ENCODE data around the gene ST3GAL2. TPM values are rescaled to one million over a fixed set of nuclear protein-coding genes. Genes with fewer than 3 reads are reported as not detected.
"Not testable (repeated sequence)": the region's sequence is repeated elsewhere in the genome, so short reads cannot be mapped to it uniquely, and the experiment has no call there.

Gene ST3GAL2
- polyA plus RNA-seq, 3 donors = 28.2 to 29.7 (median 28.5) TPM

DNA sequence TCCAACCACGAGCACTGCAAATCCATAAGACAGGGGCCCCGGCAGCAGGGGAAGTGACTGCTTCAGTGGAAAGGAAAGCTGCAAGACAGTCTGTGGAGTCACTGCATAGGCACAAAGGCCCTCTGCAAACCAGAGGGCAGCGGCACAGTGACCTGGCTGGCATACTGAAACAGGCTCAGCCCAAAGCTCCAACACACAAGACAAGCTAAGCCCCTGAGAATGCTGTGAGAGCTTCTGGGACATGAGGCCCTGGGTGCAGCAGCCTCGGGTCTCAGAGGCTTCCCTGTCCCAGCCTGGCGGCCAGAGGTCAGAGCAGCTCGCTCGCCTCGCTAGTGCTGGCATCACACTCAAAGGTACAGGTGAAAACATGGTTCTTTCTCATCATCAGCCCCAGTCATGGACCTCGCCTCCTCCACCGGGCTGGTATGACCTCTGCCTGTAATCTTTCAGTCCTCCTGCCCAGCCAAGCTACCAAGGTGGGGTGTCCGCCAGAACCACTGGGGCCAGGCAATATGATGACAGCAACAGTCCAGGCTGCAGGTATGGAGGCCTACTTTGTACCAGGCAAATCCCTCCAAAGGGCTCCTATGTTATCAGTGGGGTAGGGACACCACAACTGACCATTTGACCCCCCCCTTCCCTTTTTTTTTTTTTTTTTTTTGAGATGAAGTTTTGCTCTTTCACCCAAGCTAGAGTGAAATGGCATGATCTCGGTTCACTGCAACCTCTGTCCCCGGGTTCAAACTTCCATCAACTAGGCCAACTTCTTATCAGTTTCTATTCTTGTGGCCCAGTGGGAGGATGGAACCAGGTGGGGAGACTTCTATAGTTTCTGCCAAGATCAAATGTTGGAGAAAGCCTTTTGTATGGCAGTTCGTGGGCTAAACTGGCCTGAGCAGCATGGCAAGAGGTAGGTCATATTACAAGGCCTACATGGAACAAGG is 19.2 kb downstream of the ST3GAL2 start:
- no peak for DNase-seq

GRCh38 chr16:70418993-70419318 is 19.9 kb downstream of the ST3GAL2 start:
- DNase-seq = no peak

- no peak for DNase-seq
These were observed 20.5 kb downstream of the ST3GAL2 start for GRCh38 chr16:70418274-70418992.

GRCh38 chr16:70417661-70418060 is 21.2 kb downstream of the ST3GAL2 start:
- DNase-seq = no peak

DNA sequence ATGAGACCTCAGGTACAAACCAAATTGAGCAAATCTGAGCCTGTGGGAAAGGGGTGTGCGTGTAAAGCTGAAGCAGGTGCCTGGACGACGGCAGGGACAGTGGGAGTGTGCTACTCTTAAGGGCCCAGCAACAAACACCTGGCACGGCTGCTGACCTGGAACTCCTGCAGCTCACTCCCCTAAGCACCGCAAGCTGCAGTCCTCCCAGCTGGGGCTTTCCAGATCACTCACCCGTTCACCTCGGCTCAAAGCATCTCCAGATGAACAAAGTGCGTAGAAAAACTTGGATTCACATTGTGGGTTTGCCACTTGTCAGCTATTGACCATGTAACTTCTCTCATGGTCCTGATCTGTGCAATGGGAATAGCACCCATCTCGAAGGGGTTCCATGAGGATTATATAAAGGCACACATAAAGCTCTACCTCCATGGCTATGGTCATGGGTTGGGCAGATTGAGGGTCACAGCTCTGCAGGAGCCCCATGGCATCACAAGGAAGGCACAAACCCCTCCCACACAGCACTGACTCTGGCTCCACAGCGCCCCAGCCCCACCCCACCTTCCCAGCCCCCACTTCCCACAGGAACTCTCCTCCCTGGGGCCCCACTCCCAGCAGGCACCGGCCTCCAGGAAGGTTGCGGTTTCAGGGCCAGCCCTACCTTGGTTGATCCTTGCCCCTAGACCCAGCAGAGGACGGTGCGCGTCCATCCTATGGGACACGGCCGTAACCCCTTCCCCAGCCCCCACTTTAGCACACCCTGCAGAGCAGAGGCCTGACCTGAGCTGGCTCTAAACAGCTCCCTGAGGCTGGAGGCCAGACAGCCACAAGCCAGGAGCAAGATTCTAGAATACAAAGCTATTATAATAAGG is 21.9 kb downstream of the ST3GAL2 start:
- no peak for DNase-seq

GRCh38 chr16:70413572-70413971 is 25.3 kb downstream of the ST3GAL2 start:
- not testable (repeated sequence) for DNase-seq

DNA sequence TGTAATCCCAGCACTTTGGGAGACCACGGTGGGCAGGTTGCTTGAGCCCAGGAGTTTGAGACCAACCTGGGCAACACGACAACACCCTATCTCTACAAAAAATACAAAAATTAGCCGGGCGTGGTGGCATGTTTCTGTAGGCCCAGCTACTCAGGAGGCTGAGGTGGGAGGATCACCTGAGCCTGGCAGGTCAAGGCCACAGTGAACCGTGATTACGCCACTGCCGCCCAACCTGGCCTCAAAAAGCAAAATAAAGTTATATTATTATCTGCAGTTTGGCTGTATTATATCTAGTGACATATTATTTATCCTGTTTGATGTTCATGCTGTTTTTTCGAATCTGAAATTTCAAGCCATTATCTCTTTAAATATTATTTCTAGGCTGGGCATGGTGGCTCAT is 26.5 kb downstream of the ST3GAL2 start:
- DNase-seq = no peak

DNA sequence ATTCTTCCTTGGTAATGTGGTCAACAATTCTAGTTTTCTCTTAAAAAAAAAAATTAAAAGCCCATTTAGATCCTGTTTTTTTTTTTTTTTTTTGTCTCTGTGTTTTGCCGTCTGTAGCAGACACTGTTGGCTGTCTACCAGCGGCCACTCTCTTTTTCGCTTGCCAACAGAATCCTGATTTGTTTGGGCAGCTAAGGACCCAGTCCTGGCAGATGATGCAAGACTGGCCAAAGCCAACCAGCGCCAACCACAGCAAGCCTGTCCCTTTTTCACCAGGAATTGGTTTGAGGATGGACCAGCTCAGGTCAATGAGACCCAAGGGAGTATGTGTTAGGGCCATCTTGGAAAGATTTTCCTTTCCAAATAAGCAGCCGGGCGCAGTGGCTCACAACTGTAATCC is 28.2 kb downstream of the ST3GAL2 start:
- DNase-seq = no peak

DNA sequence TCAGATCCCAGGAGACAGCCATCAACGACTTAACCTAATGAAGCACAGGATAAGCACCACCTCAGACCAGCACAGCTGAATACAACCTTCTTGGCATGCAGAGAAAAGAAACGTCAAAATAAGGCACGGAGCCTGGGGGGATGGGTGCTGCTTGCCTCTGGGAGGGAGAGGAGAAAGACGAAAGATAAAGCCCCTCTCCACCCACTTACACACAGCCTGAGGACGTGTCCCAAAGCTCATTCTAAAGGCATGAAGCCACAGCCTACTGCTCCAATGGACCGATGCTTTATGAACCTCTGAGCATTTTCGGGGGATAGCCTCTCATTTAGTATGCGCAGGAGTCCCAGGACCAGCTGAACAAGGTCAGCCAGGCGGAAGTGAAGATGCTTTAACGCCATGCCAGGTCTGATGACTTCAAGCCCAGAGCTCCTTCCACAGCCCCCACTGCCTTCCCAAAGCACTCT is 31.1 kb downstream of the ST3GAL2 start:
- no peak for DNase-seq

GRCh38 chr16:70406104-70406503 is 32.8 kb downstream of the ST3GAL2 start:
- not testable (repeated sequence) for DNase-seq

DNA sequence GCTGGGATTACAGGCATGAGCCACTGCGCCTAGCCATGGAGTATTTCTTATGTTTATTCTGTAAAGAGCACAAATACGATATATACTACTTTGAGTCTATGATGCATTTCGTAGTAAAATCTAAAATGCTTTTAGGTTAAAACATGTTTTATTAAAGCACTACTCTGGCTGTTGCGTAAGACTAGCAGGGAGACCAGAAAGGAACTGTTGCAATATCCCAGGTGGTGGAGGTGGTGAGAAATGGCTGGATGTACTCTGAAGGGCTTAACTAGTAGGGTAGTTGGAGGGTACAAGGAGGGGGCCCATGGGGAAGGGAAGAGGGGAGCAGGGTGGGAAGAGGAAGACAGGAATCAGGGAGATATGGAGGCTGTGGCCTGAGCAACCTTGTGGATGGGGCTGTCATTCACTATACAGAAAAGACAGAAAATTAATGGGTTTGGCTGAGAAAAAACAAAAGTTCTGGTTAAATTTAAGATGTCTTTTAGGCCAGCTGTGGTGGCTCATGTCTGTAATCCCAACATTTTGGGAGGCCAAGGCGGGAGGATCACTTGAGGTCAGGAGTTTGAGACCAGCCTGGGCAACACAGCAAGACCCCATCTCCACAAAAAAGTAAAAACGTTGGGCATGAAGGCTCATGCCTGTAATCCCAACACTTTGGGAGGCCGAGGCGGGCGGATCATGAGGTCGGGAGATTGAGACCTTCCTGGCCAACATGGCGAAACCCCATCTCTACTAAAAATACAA is 35.8 kb downstream of the ST3GAL2 start:
- no peak for DNase-seq

DNA sequence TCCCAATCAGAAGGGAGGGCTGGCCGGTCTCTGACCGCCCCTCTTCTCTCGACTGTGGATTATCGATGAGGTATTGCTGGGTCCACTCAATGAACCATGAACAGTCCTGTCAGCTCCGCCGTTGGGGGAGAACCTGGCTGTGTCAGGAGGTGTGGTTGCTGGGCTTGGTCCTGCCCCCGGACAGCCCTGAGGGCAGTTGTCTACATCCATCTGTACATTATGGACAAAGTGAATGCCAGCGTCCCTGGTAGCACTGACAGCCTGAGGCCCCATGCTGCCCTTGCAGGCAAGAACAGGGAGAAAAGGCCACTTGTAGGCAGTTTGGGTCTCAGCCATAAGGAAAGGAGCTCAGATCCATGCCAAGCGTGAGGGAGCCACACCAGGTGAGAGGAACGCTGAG is 38.9 kb downstream of the ST3GAL2 start:
- DNase-seq = no peak

- no peak for DNase-seq
These were observed 39.5 kb downstream of the ST3GAL2 start for GRCh38 chr16:70399381-70399780.

DNA sequence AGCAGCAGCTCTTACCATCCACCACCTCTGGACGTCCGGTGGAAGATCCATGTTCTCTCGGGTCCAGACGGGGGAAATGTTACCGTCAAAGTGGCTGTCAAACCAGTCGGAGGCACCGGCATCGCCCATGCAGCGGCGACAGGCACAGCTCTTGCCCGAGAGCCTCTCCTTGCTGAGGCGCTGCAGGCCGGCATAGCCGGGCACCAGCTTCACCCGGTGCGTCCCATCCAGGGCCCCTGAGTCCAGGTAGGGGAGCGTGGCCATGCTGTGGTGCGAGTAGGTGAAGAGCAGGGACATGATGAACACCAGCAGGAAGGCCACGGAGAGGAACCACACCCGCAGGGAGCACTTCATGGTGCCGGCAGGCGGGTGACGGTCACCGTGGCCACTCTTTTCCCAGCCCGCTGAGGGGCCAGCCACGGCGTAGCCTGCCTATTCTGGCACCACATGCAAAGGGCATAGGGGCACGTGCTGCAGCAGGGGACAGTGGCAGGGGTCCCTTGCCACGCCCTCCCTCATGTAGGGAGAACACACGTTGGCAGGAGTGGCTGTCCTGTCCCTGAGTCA is 40.6 kb downstream of the ST3GAL2 start:
- no peak for DNase-seq

- peak; percentile 17 for DNase-seq
These were observed 42.5 kb downstream of the ST3GAL2 start for GRCh38 chr16:70396246-70396904.

- DNase-seq = peak; percentile 21
These were observed 43.5 kb downstream of the ST3GAL2 start for GRCh38 chr16:70395345-70395901.

DNA sequence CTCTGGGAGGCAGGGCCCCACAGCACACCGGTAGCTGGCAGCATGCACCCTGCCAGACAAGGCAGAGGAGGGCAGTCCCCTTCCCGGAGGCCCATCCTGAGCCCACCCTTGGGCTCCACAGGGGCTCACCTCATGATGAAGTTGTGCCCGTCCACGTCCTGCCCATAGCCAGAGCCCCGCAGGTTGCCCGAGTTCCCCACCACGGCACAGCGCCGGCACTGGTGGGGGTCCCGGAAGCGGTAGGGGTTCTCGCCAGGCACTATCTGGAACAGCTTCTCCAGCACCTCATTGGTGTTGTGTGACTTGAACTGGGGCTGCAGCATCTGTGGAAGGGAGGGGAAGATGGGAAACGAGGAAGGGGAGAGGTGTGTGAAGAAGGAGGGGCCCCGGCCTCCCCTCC is 44.0 kb downstream of the ST3GAL2 start:
- no peak for DNase-seq

DNA sequence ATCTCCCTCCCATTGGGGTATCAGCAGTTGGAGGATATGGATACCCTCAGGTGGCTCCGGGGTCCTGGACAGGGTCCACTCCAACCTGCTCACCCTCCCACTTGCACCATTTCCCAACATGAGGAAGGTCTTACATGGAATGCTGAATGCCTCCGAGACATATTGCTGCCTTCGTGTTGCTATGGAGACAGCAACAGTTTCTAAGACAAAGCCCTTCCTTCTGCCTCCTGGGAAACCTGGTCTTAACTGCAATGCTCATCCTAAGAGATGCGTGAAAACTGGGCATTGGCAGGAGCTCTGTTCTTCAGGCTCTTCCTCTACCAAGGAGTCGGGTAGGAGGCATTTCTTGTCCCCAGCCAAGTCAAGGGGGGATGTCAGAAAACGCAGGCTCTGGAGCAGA is 45.2 kb downstream of the ST3GAL2 start:
- no peak for DNase-seq

DNA sequence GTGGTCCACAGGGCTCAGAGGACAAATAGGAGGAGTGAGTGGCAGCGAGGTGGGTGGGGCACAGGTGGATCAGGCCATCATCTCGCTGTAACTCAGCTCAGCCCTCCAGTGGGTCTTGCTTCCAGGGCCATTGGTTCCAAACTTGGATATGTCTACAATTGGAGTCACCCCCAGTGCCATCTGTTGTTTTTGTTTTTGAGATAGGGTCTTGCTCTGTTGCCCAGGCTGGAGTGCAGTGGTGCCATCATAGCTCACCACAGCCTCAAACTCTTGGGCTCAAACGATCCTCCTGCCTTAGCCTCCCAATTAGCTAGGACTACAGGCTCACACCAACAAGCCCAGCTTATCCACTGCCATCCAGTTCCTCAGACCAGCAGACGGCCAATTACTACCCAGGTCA is 46.3 kb downstream of the ST3GAL2 start:
- DNase-seq = no peak

DNA sequence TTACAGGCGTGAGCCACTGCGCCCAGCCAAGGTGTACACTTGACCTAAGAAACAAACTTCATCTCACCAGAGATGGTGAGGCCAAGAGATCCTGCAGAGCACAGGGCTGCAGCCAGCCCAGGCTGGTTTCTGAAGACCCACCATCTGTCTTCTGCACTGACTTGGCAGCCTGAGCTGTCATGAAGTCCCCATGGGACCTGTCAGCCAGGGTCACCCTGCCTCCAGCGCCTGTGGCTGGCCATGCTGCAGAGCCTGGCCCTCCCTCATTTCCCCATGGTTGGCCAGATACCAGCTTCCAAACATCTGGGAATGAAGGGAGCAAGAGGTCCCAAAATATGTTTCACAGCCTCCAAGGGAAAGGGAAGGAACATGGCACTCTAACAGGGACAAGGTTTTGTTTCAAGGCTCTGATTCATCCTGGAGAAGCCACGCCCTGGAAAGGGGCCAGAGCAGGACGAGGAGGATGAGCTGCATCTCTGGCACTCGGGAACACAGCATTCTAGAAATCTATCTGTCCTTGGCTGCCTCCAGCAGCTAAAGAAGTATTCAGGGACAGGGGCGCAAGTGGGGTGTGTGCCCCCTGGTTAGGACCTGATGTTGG is 46.9 kb downstream of the ST3GAL2 start:
- DNase-seq = no peak

All from renal pelvis (tissue), 4 donors.